ENCODE measurements around the gene HDAC8. TPM values are rescaled to one million over a fixed set of nuclear protein-coding genes. Genes with fewer than 3 reads are reported as not detected.

The HDAC8 gene
- total and polyA plus RNA-seq, 2 donors (not counting 1 experiment from before 2014, with no cell fraction given) = 13.3 to 41.9 TPM

DNA sequence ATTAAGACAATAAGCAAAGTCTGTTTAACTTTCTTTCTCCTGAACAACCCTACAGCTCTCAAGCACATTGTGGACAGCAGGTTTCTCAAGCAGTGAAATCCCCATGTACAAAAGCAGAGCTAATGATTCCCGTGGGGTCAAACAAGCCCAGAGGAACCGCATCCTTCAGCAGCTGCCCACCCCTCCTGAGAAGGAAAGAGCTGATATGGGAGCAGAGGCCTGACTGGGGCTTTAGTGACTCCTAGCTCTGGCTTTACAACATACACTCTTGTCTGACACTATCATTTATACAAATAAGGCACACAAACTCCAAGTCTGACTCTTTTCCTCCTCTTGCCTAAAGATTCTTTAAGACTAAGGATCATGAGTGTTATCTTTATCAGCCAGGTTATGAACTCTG, 32.8 kb downstream of the HDAC8 start:
- no peak for DNase-seq
- no peak for ATAC-seq (ENCODE audit: low read depth)
- ChIA-PET POLR2A (no interaction called here), CTCF (interaction anchor here (0.6 to 1.6 kb wide), 2 partner anchors 249 to 541 kb away, joined by 3 to 4 read pairs; no protein-coding TSS in a partner anchor)
- Histone ChIP-seq H3K4me2 (replicated peaks; ENCODE audit: low read depth, low read length, poor library complexity, severe bottlenecking) (no peak overlapping the region), H2AFZ (ENCODE audit: insufficient read depth, low read depth, low read length, poor library complexity, severe bottlenecking) (no peak overlapping the region), H4K20me1 (ENCODE audit: control insufficient read depth, insufficient read depth, low read length, poor library complexity, severe bottlenecking) (no peaks in the 10 kb centered on the region), H3K79me2 (ENCODE audit: control insufficient read depth, insufficient read depth, low read length) (no peaks in the 10 kb centered on the region), H3K27me3 (replicated peaks in 1 of 4; ENCODE audit: control extremely low read depth in 1 of 4, control insufficient read depth in 3 of 4, insufficient read depth in 4 of 4, low read length in 3 of 4) (no peaks in the 10 kb centered on the region), H3K4me3 (ENCODE audit: control extremely low read depth in 1 of 5, extremely low read depth in 1 of 5, insufficient read depth in 1 of 5, low read depth in 2 of 5, low read length in 4 of 5) (no peak overlapping the region), H3K36me3 (replicated peaks in 1 of 2; ENCODE audit: control extremely low read depth in 1 of 2, control insufficient read depth in 1 of 2, extremely low read depth in 1 of 2, insufficient read depth in 2 of 2, low read length in 1 of 2) (peaks cover 0 to 6% of the 10 kb centered on the region in 2 experiments), H3K4me1 (ENCODE audit: control insufficient read depth in 2 of 2, insufficient read depth in 2 of 2, low read length in 2 of 2) (no peaks in the 10 kb centered on the region), H3K9ac (ENCODE audit: low read length) (no peak overlapping the region), H3K27ac (ENCODE audit: low read length in 2 of 2) (no peak overlapping the region), H3K9me3 (ENCODE audit: control extremely low read depth in 1 of 3, control insufficient read depth in 2 of 3, insufficient read depth in 1 of 3, low read length in 2 of 3) (no peaks in the 10 kb centered on the region)
- Mint-ChIP-seq H3K9me3 (ENCODE audit: insufficient read depth) (no peaks in the 10 kb centered on the region), H3K27ac (no peak overlapping the region), H3K4me3 (no peak overlapping the region), H3K4me1 (peaks cover 2% of the 10 kb centered on the region), H3K27me3 (no peaks in the 10 kb centered on the region)
- TF ChIP-seq CTCF (IDR thresholded peaks at IDR 0.05) = no peak
- no peak for TF ChIP-seq EZH2 (IDR thresholded peaks at IDR 0.05; ENCODE audit: borderline replicate concordance, insufficient read depth, low read depth, low read length, poor library complexity, severe bottlenecking)
- WGBS (ENCODE audit: insufficient coverage) = no CpG with 5 or more reads among the region's 2 CpGs
- intact Hi-C loops (cut with micrococcal nuclease) = no loop called here

DNA sequence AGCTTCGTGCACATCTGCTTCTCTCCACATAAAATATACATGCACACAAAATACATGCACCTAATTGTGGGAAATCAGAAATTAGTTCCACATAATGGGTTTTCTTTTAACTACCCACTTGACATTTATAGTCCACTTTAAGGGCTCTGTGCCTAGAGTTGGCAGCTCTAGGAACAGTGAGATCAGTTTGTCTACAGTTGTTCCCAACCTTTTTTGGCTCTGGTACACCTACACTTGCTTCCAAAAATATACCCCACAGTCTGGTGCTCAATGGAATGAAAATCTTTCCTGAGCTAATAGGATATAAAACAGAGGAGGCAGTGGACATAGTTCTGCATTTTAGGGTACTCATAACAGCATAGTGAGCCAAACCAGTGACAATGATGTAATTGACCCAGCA, 36.1 kb downstream of the HDAC8 start:
- Histone ChIP-seq H3K4me3 (ENCODE audit: control extremely low read depth in 1 of 5, extremely low read depth in 1 of 5, insufficient read depth in 1 of 5, low read depth in 2 of 5, low read length in 4 of 5) (no peak overlapping the region), H3K4me1 (ENCODE audit: control insufficient read depth in 2 of 2, insufficient read depth in 2 of 2, low read length in 2 of 2) (no peaks in the 10 kb centered on the region), H3K27ac (ENCODE audit: low read length in 2 of 2) (no peak overlapping the region), H3K36me3 (replicated peaks in 1 of 2; ENCODE audit: control extremely low read depth in 1 of 2, control insufficient read depth in 1 of 2, extremely low read depth in 1 of 2, insufficient read depth in 2 of 2, low read length in 1 of 2) (peaks cover 0 to 3% of the 10 kb centered on the region in 2 experiments), H2AFZ (ENCODE audit: insufficient read depth, low read depth, low read length, poor library complexity, severe bottlenecking) (no peak overlapping the region), H3K79me2 (ENCODE audit: control insufficient read depth, insufficient read depth, low read length) (no peaks in the 10 kb centered on the region), H3K27me3 (replicated peaks in 1 of 4; ENCODE audit: control extremely low read depth in 1 of 4, control insufficient read depth in 3 of 4, insufficient read depth in 4 of 4, low read length in 3 of 4) (no peaks in the 10 kb centered on the region), H3K9ac (ENCODE audit: low read length) (no peak overlapping the region), H3K4me2 (replicated peaks; ENCODE audit: low read depth, low read length, poor library complexity, severe bottlenecking) (no peak overlapping the region), H3K9me3 (ENCODE audit: control extremely low read depth in 1 of 3, control insufficient read depth in 2 of 3, insufficient read depth in 1 of 3, low read length in 2 of 3) (no peaks in the 10 kb centered on the region), H4K20me1 (ENCODE audit: control insufficient read depth, insufficient read depth, low read length, poor library complexity, severe bottlenecking) (no peaks in the 10 kb centered on the region)
- ChIA-PET CTCF (interaction anchor here (1.0 kb wide), 1 partner anchor 8 kb away, joined by 3 read pairs; no protein-coding TSS in a partner anchor), POLR2A (no interaction called here)
- no CpG with 5 or more reads among the region's 1 CpG for WGBS (ENCODE audit: insufficient coverage)
- Mint-ChIP-seq H3K4me3 (no peak overlapping the region), H3K4me1 (peaks cover 2% of the 10 kb centered on the region), H3K27ac (no peak overlapping the region), H3K9me3 (ENCODE audit: insufficient read depth) (no peaks in the 10 kb centered on the region), H3K27me3 (no peaks in the 10 kb centered on the region)
- ATAC-seq (ENCODE audit: low read depth) = no peak
- TF ChIP-seq EZH2 (IDR thresholded peaks at IDR 0.05; ENCODE audit: borderline replicate concordance, insufficient read depth, low read depth, low read length, poor library complexity, severe bottlenecking) = no peak
- no peak for TF ChIP-seq CTCF (IDR thresholded peaks at IDR 0.05)
- intact Hi-C loops (cut with micrococcal nuclease) = no loop called here
- DNase-seq = no peak

Data from B cell (primary cell).